IMR-90 (cell line): ENCODE measurements around the gene C11orf54.

Experiments
- CEBPB ChIP-seq: IDR thresholded peaks from 2 replicates; pipeline ENCODE4 v1.6.1; 2012; ENCODE audit warnings: low read depth, low read length, improper control_type of control experiment
- CTCF ChIP-seq: conservative IDR thresholded peaks from 2 replicates; pipeline ENCODE4 v1.5.1; 2012; ENCODE audit warnings: mild to moderate bottlenecking, low read depth, low read length, improper control_type of control experiment
- MXI1 ChIP-seq: IDR thresholded peaks from 2 replicates; pipeline ENCODE4 v1.6.1; 2012; ENCODE audit warnings: low read depth, mild to moderate bottlenecking, low read length, moderate library complexity, borderline replicate concordance
- POLR2A ChIP-seq: IDR thresholded peaks from 2 replicates; pipeline ENCODE4 v1.6.1; 2012; ENCODE audit warnings: mild to moderate bottlenecking, low read depth, low read length
- RAD21 ChIP-seq: IDR thresholded peaks from 2 replicates; pipeline ENCODE4 v1.6.1; 2012; ENCODE audit warnings: low read length, improper control_type of control experiment
- RFX5 ChIP-seq: IDR thresholded peaks from 2 replicates; pipeline ENCODE4 v1.8.0; 2012; ENCODE audit warnings: low read depth, mild to moderate bottlenecking, low read length, moderate library complexity
- USF2 ChIP-seq: fragments of 150-350 bp; IDR thresholded peaks from 2 replicates; pipeline ENCODE4 v1.6.1; 2017; ENCODE audit warnings: mild to moderate bottlenecking, antibody characterized with exemption, low read length, low read depth

- TF ChIP-seq POLR2A (no peak), CTCF (no peak), USF2 (no peak), RAD21 (no peak), CEBPB (no peak), MXI1 (no peak), RFX5 (no peak)
These were observed 32.2 kb downstream of the C11orf54 start for GRCh38 chr11:93773601-93774200.
